LNCaP clone FGC (cell line): Measurements from ENCODE around the gene ANKRD53.
"Not testable (repeated sequence)": the region's sequence is repeated elsewhere in the genome, so short reads cannot be mapped to it uniquely, and the experiment has no call there.

Source experiments
- DNase-seq: peaks from one replicate; pipeline ENCODE4 v3.0.0-alpha.2; 2011; ENCODE audit warnings: low read depth
- H3K4me3 ChIP-seq: 2 replicates; pipeline ENCODE4 v1.5.1; 2011; ENCODE audit warnings: mild to moderate bottlenecking, low read depth, low read length, control low read depth
- TF ChIP-seq, protein P1 (sequence below): IDR thresholded peaks from 2 replicates; pipeline ENCODE4 v1.5.1; 2012; ENCODE audit warnings: mild to moderate bottlenecking; ENCODE audit not compliant: control insufficient read depth, insufficient read depth; ENCODE audit errors: extremely low read depth

The ANKRD53 gene

DNA sequence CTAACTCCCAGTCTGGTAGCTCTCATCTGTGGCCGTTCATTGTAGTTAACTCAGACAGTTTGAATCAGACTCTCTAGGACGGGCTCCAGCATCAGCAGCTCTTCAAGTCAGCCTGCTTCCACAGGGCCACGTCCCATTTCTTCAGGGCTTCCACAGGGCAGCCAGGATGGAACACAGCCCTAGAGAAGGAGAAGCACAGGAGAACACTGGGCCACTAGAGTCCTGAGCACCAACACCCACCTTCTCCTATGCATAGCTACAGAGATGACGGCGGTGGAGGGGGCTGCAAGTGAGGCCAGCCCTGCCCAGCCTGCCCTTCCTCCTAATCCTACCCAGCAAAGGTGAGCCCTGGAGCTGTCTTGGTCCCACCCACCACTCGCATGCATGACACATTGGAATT lies 26.4 kb downstream of the ANKRD53 start:
- DNase-seq, result no peak
- TF ChIP-seq, protein P1, sequence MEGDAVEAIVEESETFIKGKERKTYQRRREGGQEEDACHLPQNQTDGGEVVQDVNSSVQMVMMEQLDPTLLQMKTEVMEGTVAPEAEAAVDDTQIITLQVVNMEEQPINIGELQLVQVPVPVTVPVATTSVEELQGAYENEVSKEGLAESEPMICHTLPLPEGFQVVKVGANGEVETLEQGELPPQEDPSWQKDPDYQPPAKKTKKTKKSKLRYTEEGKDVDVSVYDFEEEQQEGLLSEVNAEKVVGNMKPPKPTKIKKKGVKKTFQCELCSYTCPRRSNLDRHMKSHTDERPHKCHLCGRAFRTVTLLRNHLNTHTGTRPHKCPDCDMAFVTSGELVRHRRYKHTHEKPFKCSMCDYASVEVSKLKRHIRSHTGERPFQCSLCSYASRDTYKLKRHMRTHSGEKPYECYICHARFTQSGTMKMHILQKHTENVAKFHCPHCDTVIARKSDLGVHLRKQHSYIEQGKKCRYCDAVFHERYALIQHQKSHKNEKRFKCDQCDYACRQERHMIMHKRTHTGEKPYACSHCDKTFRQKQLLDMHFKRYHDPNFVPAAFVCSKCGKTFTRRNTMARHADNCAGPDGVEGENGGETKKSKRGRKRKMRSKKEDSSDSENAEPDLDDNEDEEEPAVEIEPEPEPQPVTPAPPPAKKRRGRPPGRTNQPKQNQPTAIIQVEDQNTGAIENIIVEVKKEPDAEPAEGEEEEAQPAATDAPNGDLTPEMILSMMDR, result no peak
- H3K4me3 ChIP-seq, result no peak overlapping the region

DNA sequence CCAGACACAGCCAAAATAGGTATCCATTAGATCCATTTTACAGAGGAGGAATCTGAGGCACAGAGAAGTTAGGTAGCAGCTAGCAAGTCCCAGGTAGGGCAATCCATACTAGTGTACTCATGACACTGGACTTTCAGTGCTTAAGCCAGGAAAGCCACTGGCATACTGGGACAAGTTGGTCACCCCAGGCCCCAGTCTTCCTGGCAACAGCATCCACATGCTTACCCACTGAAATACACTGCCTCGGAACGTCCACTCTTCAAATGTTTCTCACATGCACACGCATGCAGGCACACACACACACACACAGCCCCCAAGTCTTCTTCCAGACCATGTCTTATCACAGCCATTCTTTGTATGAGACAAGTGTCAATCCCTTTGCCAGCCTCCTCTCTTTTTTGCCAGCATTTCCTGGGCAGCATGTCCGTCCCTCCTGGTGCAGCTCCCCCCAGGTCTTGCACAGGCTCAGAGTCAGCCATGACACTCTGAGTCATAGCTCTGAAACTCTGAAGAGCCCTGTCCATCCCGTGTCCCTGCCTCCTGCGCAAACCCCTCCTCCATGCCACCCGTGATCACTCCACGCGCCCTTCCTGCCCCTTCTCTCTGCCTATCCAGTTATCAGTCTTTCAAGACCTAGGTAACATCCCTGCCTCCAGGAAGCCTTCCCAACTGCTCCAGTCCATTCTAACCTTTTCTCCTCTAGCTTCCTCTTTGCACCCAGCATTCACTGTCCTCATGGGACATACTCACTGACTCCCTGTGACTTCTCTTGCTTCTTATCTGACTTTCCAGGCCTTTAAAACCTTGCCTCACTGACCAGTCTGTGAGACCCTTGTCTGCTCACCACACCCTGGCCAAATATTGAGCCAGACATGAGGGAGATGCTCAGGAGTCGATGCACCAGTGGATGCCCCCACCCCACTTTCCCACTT lies 27.1 kb downstream of the ANKRD53 start:
- no peak overlapping the region for H3K4me3 ChIP-seq
- no peak for DNase-seq
- TF ChIP-seq, protein P1, result no peak

DNA sequence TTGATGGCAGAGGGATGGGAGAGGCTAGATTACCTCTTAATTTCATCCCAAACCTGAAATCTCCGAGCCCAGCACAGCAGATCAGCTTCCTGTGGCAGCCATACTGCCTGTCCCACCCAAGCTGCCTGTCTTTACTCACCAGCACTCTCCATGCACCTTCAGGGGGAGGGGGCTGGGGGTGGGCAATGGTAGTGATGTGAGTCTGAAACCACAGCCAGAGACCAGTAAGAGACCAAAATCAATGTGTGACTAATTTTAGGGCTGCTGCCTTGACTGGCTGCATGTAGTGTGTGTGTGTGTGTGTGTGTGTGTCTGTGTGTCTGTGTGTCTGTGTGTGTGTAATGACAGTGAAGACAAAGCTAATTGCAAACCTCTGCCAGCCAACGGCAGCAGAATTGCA lies 27.9 kb downstream of the ANKRD53 start:
- TF ChIP-seq, protein P1, result no peak
- H3K4me3 ChIP-seq, result no peak overlapping the region

DNA sequence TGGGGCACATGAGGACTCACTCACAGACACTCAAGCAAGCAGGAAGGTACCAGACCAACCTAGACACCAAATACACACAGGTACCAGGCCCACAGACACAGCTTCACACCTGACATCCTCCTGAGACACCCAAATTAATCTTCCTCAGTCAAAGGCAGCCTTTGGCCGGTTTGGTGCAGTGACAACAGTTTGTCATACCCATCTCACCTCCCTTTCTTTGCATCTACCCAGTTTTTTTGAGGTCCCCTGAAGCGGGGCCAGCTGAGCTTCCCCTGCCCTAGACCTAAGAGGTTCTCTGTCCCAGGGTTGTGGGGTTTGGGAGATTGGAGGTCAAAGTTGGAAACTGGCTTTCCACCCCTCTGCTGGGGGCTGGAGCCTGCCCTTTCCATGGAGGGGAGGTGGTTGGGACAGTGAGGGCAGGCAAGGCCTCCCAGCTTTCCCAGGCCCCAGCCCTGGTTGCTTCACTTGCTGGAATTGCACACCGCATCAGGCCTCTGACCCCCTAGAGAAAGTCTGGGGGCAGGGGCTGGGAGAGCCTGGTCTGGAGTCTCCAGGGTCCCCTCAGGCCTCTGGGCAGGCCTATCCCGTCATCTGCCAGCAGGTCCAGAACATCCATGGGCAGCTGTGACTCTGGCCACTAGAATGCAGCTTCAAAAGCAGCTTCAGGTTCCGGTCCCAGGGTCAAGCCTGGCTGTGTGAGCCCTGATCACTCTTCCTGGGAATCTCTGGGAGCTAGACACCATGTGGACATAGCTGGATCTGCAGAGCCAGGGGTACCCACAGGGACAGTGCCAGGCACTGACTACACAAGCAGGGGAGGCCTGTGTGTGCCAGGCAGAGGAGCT lies 28.7 kb downstream of the ANKRD53 start:
- no peak for DNase-seq
- no peak overlapping the region for H3K4me3 ChIP-seq
- TF ChIP-seq, protein P1, result no peak

More for the DNA sequence above, 27.9 kb downstream of the ANKRD53 start:
- DNase-seq, result no peak

DNA sequence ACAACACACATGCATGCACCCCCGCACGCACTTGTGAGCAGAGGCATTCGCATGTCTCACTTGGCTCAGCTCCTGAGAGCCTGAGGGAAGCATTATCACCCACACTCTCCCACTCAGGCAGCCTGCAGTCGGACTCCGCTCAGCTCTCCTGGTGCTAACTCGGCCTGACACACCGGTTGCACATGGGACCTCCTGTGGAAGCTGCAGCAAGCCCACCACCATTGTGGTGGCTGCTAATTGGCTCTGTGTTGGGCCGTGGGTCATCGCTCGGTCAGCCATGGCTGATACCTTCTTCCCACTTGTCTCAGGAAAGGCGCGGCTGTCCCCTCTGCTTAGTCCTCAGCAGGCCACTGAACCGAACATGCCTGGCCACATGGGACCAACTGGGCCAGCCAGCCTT lies 29.9 kb downstream of the ANKRD53 start:
- TF ChIP-seq, protein P1, result no peak
- no peak for DNase-seq
- no peak overlapping the region for H3K4me3 ChIP-seq

DNA sequence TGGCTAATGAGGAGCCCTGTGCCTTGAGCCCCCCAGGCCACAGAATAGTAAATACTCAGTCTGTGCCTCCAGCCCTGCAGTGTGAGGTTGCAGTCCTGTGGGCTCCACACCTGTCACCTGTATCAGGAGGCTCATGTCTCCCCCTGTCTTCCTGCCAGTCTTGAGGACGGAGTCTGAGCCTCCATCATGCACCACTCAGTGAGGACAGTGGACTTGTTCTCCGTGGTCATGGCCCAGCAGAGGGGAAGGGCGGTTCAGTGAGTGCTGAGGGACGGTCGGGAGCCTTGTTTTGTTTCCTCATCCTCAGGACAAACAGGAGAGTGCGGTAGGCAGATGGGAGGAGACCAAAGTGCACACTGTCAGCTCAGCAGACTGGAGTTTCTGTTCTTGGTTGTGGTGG lies 33.4 kb downstream of the ANKRD53 start:
- DNase-seq, H3K4me3 ChIP-seq: not testable (repeated sequence)

DNA sequence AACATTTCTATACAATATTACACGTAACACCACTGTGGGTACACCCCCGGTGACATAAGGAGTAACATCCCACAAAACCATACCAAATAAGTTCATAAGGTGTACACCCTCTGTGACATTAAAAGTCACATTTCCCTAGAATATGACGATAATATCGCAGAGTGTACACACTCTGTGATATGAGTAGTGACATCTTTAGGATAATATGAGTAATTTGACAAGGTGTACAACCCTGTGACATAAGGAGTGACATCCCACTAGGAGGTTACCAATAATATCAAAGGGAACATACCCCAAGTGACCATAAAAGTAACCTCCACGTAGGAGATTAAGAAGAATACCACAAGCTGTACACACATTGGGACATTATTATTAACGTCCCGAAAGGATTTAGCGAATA lies 40.2 kb downstream of the ANKRD53 start:
- no peak overlapping the region for H3K4me3 ChIP-seq
- no peak for DNase-seq
- TF ChIP-seq, protein P1, result no peak

DNA sequence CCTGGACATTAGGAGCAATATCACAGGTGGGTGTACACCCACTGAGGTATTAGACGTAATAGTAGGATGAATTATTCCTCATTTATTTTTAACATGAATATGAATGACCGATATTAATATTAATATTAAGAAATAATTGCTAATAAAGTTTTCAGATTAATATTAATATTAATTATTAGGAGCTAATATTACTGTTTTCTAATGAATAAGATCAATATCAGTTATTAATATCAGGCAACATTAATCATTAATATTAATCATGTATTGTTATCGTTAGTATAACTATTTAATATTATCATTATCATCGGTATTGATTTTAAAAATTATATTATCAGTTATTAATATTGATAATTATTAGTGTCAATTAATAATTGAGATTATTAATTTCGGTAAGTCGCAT lies 41.6 kb downstream of the ANKRD53 start:
- not testable (repeated sequence) for H3K4me3 ChIP-seq, DNase-seq

DNA sequence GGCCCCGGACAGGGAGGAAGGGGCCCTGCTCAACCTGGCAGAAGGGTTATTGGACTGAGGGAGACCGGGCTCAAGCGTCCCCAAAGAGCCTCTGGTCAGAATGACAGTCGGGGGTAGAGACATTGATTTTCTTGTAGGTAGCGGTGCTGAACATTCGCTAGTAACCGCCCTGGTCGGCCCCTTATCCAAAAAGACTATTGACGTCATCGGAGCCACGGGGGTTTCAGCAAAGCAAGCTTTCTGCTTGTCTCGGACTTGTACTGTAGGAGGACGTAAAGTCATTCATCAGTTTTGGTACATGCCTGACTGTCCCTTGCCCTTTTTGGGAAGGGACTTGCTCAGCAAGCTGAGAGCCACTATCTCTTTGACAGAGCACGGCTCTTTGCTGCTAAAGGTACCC lies 43.0 kb downstream of the ANKRD53 start:
- not testable (repeated sequence) for H3K4me3 ChIP-seq, DNase-seq
